ENCODE results near the gene OSM. TPM values are rescaled to one million over a fixed set of nuclear protein-coding genes. Genes with fewer than 3 reads are reported as not detected.

Gene OSM
- total RNA-seq, 2 donors from 2014 or later = 2.5 TPM; not detected in 1

DNA sequence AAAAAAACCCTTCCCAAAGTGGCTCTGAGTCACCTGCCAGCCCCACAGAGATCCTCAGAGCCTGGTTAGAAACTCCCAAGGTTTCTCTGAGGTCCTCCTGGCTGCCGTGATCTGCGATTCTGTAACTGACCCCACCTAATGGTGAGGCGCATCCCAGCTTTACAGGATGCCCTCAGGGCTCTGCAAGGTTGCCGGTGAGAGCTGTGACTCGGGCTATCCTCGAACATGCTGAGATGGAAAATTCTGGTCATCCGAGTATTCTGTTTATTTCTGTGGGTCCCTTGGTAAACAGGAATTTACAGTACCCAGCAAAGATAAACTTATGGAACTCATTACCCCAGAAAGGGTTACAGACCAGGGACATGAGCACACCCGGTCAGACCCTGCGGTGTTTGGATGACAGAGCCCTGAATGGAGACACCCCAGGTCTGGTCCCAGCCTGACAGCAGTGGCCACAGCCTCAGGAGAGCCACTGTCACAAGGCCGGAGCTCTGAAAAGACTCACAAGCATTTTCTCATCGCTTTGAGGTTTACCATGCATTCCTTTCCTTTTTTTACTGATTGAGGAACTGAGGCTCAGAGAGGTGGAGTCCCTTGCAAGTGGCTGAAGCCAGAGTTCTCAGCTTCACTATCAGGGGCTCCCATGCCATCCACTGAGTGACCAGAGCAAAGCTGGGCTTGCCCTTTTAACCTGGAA is 42.3 kb downstream of the OSM start:
- Histone ChIP-seq H3K36me3 (no peaks in the 10 kb centered on the region), H3K4me1 (replicated peaks) (no peaks in the 10 kb centered on the region), H3K27ac (no peak overlapping the region), H3K27me3 (replicated peaks; ENCODE audit: insufficient read depth) (no peaks in the 10 kb centered on the region), H3K9me3 (no peaks in the 10 kb centered on the region), H3K4me3 (no peak overlapping the region)
- no peak for DNase-seq (ENCODE audit: low spot score)
- intact Hi-C loops (cut with DNase I) = no loop called here
- no peak for TF ChIP-seq POLR2A (IDR thresholded peaks at IDR 0.05)
- TF ChIP-seq, protein P1, sequence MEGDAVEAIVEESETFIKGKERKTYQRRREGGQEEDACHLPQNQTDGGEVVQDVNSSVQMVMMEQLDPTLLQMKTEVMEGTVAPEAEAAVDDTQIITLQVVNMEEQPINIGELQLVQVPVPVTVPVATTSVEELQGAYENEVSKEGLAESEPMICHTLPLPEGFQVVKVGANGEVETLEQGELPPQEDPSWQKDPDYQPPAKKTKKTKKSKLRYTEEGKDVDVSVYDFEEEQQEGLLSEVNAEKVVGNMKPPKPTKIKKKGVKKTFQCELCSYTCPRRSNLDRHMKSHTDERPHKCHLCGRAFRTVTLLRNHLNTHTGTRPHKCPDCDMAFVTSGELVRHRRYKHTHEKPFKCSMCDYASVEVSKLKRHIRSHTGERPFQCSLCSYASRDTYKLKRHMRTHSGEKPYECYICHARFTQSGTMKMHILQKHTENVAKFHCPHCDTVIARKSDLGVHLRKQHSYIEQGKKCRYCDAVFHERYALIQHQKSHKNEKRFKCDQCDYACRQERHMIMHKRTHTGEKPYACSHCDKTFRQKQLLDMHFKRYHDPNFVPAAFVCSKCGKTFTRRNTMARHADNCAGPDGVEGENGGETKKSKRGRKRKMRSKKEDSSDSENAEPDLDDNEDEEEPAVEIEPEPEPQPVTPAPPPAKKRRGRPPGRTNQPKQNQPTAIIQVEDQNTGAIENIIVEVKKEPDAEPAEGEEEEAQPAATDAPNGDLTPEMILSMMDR (IDR thresholded peaks at IDR 0.05) = no peak
- WGBS = 37% methylated on average over 11 of the region's 11 CpGs

GRCh38 chr22:30223303-30223702 is 43.3 kb downstream of the OSM start:
- Histone ChIP-seq H3K4me3 (no peak overlapping the region), H3K4me1 (replicated peaks) (no peaks in the 10 kb centered on the region), H3K27ac (no peak overlapping the region), H3K27me3 (replicated peaks; ENCODE audit: insufficient read depth) (no peaks in the 10 kb centered on the region), H3K9me3 (no peaks in the 10 kb centered on the region), H3K36me3 (no peaks in the 10 kb centered on the region)
- intact Hi-C loops (cut with DNase I) = no loop called here
- no peak for DNase-seq (ENCODE audit: low spot score)
- TF ChIP-seq POLR2A (IDR thresholded peaks at IDR 0.05) (no peak), POLR2AphosphoS5 (IDR thresholded peaks at IDR 0.05) (no peak)
- TF ChIP-seq, protein P1 (IDR thresholded peaks at IDR 0.05) = no peak
- WGBS = 73% methylated on average over 15 of the region's 15 CpGs

GRCh38 chr22:30222321-30222720 is 44.3 kb downstream of the OSM start:
- whole genome bisulfite sequencing = 87% methylated on average over 4 of the region's 4 CpGs
- Histone ChIP-seq H3K4me1 (replicated peaks) (no peaks in the 10 kb centered on the region), H3K4me3 (no peak overlapping the region), H3K27ac (no peak overlapping the region), H3K9me3 (no peaks in the 10 kb centered on the region), H3K36me3 (no peaks in the 10 kb centered on the region), H3K27me3 (replicated peaks; ENCODE audit: insufficient read depth) (no peaks in the 10 kb centered on the region)
- TF ChIP-seq POLR2AphosphoS5 (IDR thresholded peaks at IDR 0.05) (no peak), POLR2A (IDR thresholded peaks at IDR 0.05) (no peak)
- TF ChIP-seq, protein P1 (IDR thresholded peaks at IDR 0.05) = no peak
- no peak for DNase-seq (ENCODE audit: low spot score)
- intact Hi-C loops (cut with DNase I) = no loop called here

DNA sequence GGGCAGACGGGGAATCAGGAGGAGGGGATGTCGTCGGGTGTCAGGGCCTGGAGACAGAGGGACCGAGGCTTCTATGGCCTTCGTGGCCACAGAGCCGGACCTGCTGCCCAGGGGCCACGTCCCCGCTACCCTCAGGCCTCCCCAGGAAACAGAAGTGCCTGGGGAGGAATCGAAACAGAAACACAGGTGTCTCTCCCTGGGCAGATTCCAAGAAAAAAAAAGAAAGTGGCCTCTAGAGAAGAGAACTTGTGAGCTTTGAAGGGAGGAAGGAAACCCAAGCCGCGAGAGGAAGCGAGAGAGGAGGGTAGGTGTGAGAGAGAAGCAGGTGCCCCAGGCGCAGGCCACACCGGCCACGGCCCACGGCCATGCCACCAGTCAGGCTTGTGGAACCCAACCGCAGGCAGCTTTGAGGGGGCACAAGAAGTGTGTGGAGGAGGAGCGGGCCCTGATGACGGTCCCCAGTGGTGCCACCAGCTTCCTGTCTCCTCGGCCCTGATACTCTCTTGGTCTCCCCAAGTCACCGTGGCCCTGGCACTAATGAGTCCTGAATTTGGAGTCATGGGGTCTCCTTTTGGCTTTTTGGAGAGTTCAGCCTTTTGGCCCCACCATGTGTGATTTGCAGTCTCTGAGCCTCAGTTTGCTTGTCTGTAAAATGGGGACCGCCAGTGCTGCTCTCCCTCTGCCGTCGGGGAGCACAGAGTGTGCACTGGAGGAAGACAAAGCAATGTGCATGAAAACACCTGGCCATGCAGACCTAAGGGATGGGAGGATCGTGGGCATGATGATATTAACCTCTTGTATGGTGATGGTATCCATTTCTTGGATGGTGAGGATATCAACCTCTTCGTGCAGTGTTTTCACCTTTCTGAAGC is 45.3 kb downstream of the OSM start:
- Histone ChIP-seq H3K4me3 (no peak overlapping the region), H3K27ac (no peak overlapping the region), H3K9me3 (no peaks in the 10 kb centered on the region), H3K4me1 (replicated peaks) (no peaks in the 10 kb centered on the region), H3K36me3 (no peaks in the 10 kb centered on the region), H3K27me3 (replicated peaks; ENCODE audit: insufficient read depth) (no peaks in the 10 kb centered on the region)
- WGBS = 80% methylated on average over 26 of the region's 26 CpGs
- TF ChIP-seq, protein P1 (IDR thresholded peaks at IDR 0.05) = no peak
- no peak for TF ChIP-seq POLR2AphosphoS5 (IDR thresholded peaks at IDR 0.05)
- no peak for TF ChIP-seq POLR2A (IDR thresholded peaks at IDR 0.05)
- intact Hi-C loops (cut with DNase I) = no loop called here
- no peak for DNase-seq (ENCODE audit: low spot score)
